Naive thymus-derived CD4-positive, alpha-beta T cell (primary cell): Measurements from ENCODE around the gene LNX1. TPM values are rescaled to one million over a fixed set of nuclear protein-coding genes. Genes with fewer than 3 reads are reported as not detected.
"Not testable (repeated sequence)": the region's sequence is repeated elsewhere in the genome, so short reads cannot be mapped to it uniquely, and the experiment has no call there.

Source experiments
- ATAC-seq: fragments of 150-1000 bp; cut with Tn5 transposase; 2 replicates; pipeline ENCODE4 v1.10.0; 2021; ENCODE audit warnings: mild to moderate bottlenecking, moderate library complexity
- CTCF ChIA-PET: fragments of 350-600 bp; sonication (Branson Sonifier 250); formaldehyde crosslinking; loops from one replicate; lab custom pipeline; 2021; ENCODE audit warnings: antibody characterized with exemption; lab: Charles Lee
- POLR2A ChIA-PET: fragments of 350-600 bp; sonication (Branson Sonifier 250); formaldehyde crosslinking; loops from one replicate; lab custom pipeline; 2021; ENCODE audit warnings: antibody characterized with exemption, inconsistent platforms; lab: Charles Lee
- DNase-seq, 9 donors: peaks; one replicate each; pipeline versions ENCODE4 v3.0.0 to v3.0.0-alpha.2; 2020 to 2022; ENCODE audit warnings: mixed read lengths in 1 of 9
- H3K27ac ChIP-seq: one replicate; pipeline ENCODE4 v1.7.0; 2013; ENCODE audit warnings: mild to moderate bottlenecking, low read depth, low read length, moderate library complexity
- H3K27me3 ChIP-seq, 2 donors: one replicate each; pipeline ENCODE4 v1.7.0; 2013; ENCODE audit warnings: low read length in 2 of 2, mild to moderate bottlenecking in 2 of 2, moderate library complexity in 2 of 2; ENCODE audit not compliant: control insufficient read depth in 2 of 2, insufficient read depth in 2 of 2
- H3K36me3 ChIP-seq, 3 experiments: 1 replicate in 2 of 3; 2 replicates in 1 of 3; pipeline ENCODE4 v1.7.0; 2013; ENCODE audit warnings: low read length in 3 of 3, mild to moderate bottlenecking in 3 of 3, moderate library complexity in 1 of 3; ENCODE audit not compliant: insufficient read depth in 3 of 3, control insufficient read depth in 2 of 3
- H3K4me1 ChIP-seq, 2 donors: one replicate each; pipeline ENCODE4 v1.7.0; 2013; ENCODE audit warnings: low read length in 2 of 2, mild to moderate bottlenecking in 2 of 2, moderate library complexity in 1 of 2; ENCODE audit not compliant: control insufficient read depth in 2 of 2, insufficient read depth in 2 of 2
- H3K4me3 ChIP-seq: 2 replicates; pipeline ENCODE4 v1.7.0; 2013; ENCODE audit warnings: mild to moderate bottlenecking, low read length
- H3K9me3 ChIP-seq, 3 experiments: 1 replicate in 2 of 3; 2 replicates in 1 of 3; pipeline ENCODE4 v1.7.0; 2013; ENCODE audit warnings: low read length in 3 of 3; ENCODE audit not compliant: control insufficient read depth in 2 of 3
- H3K27ac Mint-ChIP-seq, 9 donors: one replicate each; pipeline ENCODE4 v1.8.0; 2020 to 2022; ENCODE audit warnings: mixed read lengths in 9 of 9, mild to moderate bottlenecking in 8 of 9, moderate library complexity in 5 of 9, inconsistent platforms in 2 of 9
- H3K27me3 Mint-ChIP-seq, 5 donors: one replicate each; pipeline ENCODE4 v1.8.0; 2021 to 2022; ENCODE audit warnings: mixed read lengths in 5 of 5, mild to moderate bottlenecking in 1 of 5
- H3K36me3 Mint-ChIP-seq, 5 donors: one replicate each; pipeline ENCODE4 v1.8.0; 2020 to 2022; ENCODE audit warnings: mixed read lengths in 5 of 5, mild to moderate bottlenecking in 3 of 5, inconsistent platforms in 1 of 5
- H3K4me1 Mint-ChIP-seq, 7 donors: one replicate each; pipeline ENCODE4 v1.8.0; 2020 to 2022; ENCODE audit warnings: mixed read lengths in 7 of 7, mild to moderate bottlenecking in 3 of 7, inconsistent platforms in 1 of 7
- H3K4me3 Mint-ChIP-seq, 10 donors: one replicate each; pipeline ENCODE4 v1.8.0; 2020 to 2022; ENCODE audit warnings: mild to moderate bottlenecking in 10 of 10, mixed read lengths in 10 of 10, moderate library complexity in 6 of 10, inconsistent platforms in 2 of 10
- H3K9me3 Mint-ChIP-seq, 11 donors: one replicate each; pipeline ENCODE4 v1.8.0; 2020 to 2022; ENCODE audit warnings: mixed read lengths in 11 of 11, mild to moderate bottlenecking in 4 of 11, inconsistent platforms in 1 of 11, moderate library complexity in 1 of 11
- intact Hi-C, 2 donors: fragments of 100-400 bp; cut with micrococcal nuclease; formaldehyde crosslinking; loops; one replicate each; pipeline ENCODE4 v1.15.1; 2023
- polyA plus RNA-seq, 2 donors: library from polyadenylated mRNA; unstranded; fragments of 300-500 nt; fragmentation: Illumina TruSeq; gene quantifications; one replicate each; pipeline ENCODE4 v1.2.3, GENCODE V29; 2021
- total RNA-seq, 6 experiments: library from RNA in 5 of 6; stranded (reverse) in 5 of 6; gene quantifications; 1 replicate in 5 of 6; 2 replicates in 1 of 6; pipeline ENCODE4 v1.2.3 and lab custom pipeline; 2021 to 2026

Gene LNX1
- total and polyA plus RNA-seq, 7 experiments from 2014 or later: 0.09 to 0.48 TPM; not detected in 5

DNA sequence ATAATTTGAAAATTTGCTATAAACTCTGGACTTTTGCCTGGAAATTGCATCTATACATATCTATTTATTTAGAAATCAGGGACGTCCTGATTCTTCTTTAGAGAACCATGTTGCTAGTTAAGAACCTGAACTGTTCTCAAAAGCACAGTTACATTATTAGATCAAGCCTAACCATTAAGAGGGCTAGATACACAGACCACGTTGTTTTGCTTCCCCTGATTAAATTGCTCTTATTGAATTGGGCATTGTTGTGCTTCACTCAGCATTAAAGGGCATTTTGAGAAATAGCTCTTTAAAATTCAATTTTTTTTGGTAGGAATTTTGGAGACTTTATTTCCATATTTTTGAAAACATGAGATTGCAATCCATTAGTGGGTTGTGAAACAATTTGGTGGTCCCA is 169.5 kb downstream of the LNX1 start:
- ChIA-PET POLR2A (no interaction called here), CTCF (no interaction called here)
- H3K4me1 ChIP-seq: no peaks in the 10 kb centered on the region
- Mint-ChIP-seq H3K4me1 (peaks cover 6 to 27% (median 22%) of the 10 kb centered on the region in 7 donors), H3K27ac (no peak overlapping the region), H3K27me3 (no peaks in the 10 kb centered on the region), H3K9me3 (no peaks in the 10 kb centered on the region), H3K4me3 (no peak overlapping the region), H3K36me3 (peaks cover 0 to 24% (median 11%) of the 10 kb centered on the region in 5 donors)
- H3K27ac ChIP-seq: no peak overlapping the region
- H3K36me3 ChIP-seq: peaks cover 0 to 3% (median 0%) of the 10 kb centered on the region in 3 experiments
- no peak for DNase-seq
- H3K27me3 ChIP-seq: no peaks in the 10 kb centered on the region
- no peak overlapping the region for H3K4me3 ChIP-seq
- H3K9me3 ChIP-seq: no peaks in the 10 kb centered on the region
- ATAC-seq: no peak
- intact Hi-C loops: no loop called here

DNA sequence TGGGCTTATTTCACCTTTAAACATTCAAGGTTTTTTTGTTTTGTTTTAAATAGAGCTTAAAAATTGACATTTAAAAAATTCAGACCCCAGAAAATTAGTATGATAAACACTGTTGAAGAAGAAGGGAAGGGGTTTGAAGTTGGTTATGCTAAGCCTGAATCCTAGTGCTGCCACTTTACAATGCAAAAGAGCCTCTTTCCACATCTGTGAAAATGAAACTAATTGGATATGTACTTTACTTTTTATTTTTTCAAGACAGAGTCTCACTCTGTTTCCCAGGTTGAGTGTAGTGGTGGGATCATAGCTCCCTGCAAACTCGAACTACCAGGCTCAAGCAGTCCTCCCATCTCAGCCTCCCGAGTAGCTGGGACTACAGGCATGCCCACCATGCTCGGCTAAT is 172.1 kb downstream of the LNX1 start:
- no peaks in the 10 kb centered on the region for H3K36me3 ChIP-seq
- intact Hi-C loops: no loop called here

GRCh38 chr4:53409479-53409878 is 181.8 kb downstream of the LNX1 start:
- H3K27me3 Mint-ChIP-seq, H3K9me3 ChIP-seq, ATAC-seq, H3K27me3 ChIP-seq, intact Hi-C loops, H3K27ac ChIP-seq, POLR2A ChIA-PET, DNase-seq, H3K4me1 ChIP-seq, H3K4me3 ChIP-seq, H3K36me3 ChIP-seq: not testable (repeated sequence)
- H3K4me1 Mint-ChIP-seq: peaks cover 36 to 74% (median 64%) of the 10 kb centered on the region in 7 donors
- H3K36me3 Mint-ChIP-seq: peaks cover 13 to 56% (median 35%) of the 10 kb centered on the region in 5 donors
- H3K9me3 Mint-ChIP-seq: peaks cover 0 to 12% (median 5%) of the 10 kb centered on the region in 11 donors
- peak overlapping the region in 2 of 10 donors; percentile 18 to 45 for H3K4me3 Mint-ChIP-seq
- CTCF ChIA-PET: interaction anchor here (0.9 kb wide), 1 partner anchor 10 kb away, joined by 4 read pairs; no protein-coding TSS in a partner anchor
- H3K27ac Mint-ChIP-seq: peak overlapping the region in 1 of 9 donors; percentile 54

More for the DNA sequence above, 172.1 kb downstream of the LNX1 start:
- no peak overlapping the region for H3K27ac ChIP-seq
- POLR2A ChIA-PET: no interaction called here
- ATAC-seq (no peak), DNase-seq (no peak)
- no peaks in the 10 kb centered on the region for H3K9me3 ChIP-seq
- no peaks in the 10 kb centered on the region for H3K27me3 ChIP-seq
- H3K4me3 ChIP-seq: no peak overlapping the region
- Mint-ChIP-seq H3K27me3 (no peaks in the 10 kb centered on the region), H3K27ac (no peak overlapping the region), H3K9me3 (no peaks in the 10 kb centered on the region), H3K4me3 (no peak overlapping the region), H3K4me1 (peaks cover 8 to 35% (median 24%) of the 10 kb centered on the region in 7 donors), H3K36me3 (peaks cover 0 to 27% (median 18%) of the 10 kb centered on the region in 5 donors)
- H3K4me1 ChIP-seq: no peaks in the 10 kb centered on the region
- CTCF ChIA-PET: interaction anchor here (1.0 kb wide), 1 partner anchor 9 kb away, joined by 4 read pairs; no protein-coding TSS in a partner anchor

Other genes with a start within 250 kb of the LNX1 start
- gene SCFD2, start 225.4 kb downstream of the LNX1 start, total RNA-seq: 10 to 100 TPM; 13.4 to 32.8 (median 28.0) TPM
- gene SCFD2, start 225.4 kb downstream of the LNX1 start, polyA plus RNA-seq: 10 to 100 TPM; 15.9 to 20.8 TPM
- 10 to 100 TPM; 57.1 to 91.0 (median 78.7) TPM for gene FIP1L1, start 213.8 kb downstream of the LNX1 start, total RNA-seq
- 10 to 100 TPM; 70.7 to 90.7 TPM for gene FIP1L1, start 213.8 kb downstream of the LNX1 start, polyA plus RNA-seq